HEK293 (cell line): Measurements from ENCODE around the gene MYT1.

Source experiments
- IKZF3 ChIP-seq: fragments of 450-650 bp; IDR thresholded peaks from 2 replicates; pipeline ENCODE4 v1.5.0; 2018; ENCODE audit warnings: missing biosample characterization, mild to moderate bottlenecking, missing genetic modification characterization, moderate library complexity
- SP2 ChIP-seq: fragments of 450-650 bp; formaldehyde crosslinking; IDR thresholded peaks from 2 replicates; pipeline ENCODE4 v1.5.1; 2016; ENCODE audit warnings: missing biosample characterization, missing genetic modification characterization
- ZNF302 ChIP-seq: fragments of 450-650 bp; formaldehyde crosslinking; IDR thresholded peaks from 2 replicates; pipeline ENCODE4 v1.5.1; 2016; ENCODE audit warnings: missing biosample characterization, missing genetic modification characterization, low read depth
- TF ChIP-seq, protein P1 (sequence below): fragments of 450-650 bp; formaldehyde crosslinking; IDR thresholded peaks from 2 replicates; pipeline ENCODE4 v1.5.1; 2016; ENCODE audit warnings: missing biosample characterization, missing genetic modification characterization
- TF ChIP-seq, protein P2 (sequence below): fragments of 450-650 bp; formaldehyde crosslinking; IDR thresholded peaks from 2 replicates; pipeline ENCODE4 v1.5.1; 2016; ENCODE audit warnings: missing biosample characterization, missing genetic modification characterization
- TF ChIP-seq, protein P3 (sequence below): fragments of 450-650 bp; formaldehyde crosslinking; IDR thresholded peaks from 2 replicates; pipeline ENCODE4 v1.5.1; 2016; ENCODE audit warnings: missing biosample characterization, missing genetic modification characterization

DNA sequence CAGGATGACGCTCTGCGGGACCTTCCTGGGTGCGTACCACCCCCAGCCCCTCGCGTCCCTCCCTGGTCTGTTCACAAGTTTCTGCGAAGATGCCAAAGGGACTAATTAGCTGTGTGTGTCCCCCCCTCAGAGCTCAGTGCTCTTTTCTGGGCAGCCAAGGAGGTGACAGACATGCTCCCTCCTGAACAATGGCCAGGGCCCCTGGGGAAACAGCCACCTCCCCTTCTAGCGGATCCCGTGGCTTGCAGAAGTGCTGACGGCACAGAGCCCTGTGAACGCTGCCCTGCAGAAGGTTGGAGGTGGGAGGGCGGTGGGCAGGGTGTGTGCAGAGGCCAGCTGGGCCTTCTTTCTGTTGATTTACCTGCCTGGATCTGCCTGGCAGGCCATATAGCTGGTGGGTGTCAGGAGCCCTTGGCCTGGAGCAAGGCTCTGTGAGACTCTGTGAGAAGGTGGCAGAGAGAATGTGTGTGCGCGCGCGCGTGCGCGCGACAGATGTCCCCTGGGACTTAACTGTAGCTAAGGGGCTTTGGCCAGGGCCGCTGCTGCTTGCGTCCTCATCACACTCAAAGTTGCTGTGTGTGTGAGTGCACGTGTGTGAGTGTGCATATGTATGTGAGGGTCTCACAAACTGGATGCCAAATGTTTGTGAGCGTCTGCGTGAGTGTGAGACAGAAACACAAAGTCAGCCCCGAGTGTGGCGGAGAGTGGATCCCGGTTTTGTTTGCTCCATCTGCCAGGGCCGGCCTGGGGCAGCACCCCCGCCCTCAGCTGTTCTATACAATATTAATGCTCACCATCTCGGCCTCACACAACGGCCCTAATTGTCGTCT, 3.5 kb upstream of the MYT1 start:
- TF ChIP-seq, protein P1, sequence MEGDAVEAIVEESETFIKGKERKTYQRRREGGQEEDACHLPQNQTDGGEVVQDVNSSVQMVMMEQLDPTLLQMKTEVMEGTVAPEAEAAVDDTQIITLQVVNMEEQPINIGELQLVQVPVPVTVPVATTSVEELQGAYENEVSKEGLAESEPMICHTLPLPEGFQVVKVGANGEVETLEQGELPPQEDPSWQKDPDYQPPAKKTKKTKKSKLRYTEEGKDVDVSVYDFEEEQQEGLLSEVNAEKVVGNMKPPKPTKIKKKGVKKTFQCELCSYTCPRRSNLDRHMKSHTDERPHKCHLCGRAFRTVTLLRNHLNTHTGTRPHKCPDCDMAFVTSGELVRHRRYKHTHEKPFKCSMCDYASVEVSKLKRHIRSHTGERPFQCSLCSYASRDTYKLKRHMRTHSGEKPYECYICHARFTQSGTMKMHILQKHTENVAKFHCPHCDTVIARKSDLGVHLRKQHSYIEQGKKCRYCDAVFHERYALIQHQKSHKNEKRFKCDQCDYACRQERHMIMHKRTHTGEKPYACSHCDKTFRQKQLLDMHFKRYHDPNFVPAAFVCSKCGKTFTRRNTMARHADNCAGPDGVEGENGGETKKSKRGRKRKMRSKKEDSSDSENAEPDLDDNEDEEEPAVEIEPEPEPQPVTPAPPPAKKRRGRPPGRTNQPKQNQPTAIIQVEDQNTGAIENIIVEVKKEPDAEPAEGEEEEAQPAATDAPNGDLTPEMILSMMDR (tag by site-specific recombination), result no peak
- TF ChIP-seq, protein P2, sequence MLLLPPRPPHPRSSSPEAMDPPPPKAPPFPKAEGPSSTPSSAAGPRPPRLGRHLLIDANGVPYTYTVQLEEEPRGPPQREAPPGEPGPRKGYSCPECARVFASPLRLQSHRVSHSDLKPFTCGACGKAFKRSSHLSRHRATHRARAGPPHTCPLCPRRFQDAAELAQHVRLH (tag by site-specific recombination), result no peak
- no peak for TF ChIP-seq SP2 (tag by site-specific recombination)
- no peak for TF ChIP-seq IKZF3 (tag by site-specific recombination)
- TF ChIP-seq, protein P3, sequence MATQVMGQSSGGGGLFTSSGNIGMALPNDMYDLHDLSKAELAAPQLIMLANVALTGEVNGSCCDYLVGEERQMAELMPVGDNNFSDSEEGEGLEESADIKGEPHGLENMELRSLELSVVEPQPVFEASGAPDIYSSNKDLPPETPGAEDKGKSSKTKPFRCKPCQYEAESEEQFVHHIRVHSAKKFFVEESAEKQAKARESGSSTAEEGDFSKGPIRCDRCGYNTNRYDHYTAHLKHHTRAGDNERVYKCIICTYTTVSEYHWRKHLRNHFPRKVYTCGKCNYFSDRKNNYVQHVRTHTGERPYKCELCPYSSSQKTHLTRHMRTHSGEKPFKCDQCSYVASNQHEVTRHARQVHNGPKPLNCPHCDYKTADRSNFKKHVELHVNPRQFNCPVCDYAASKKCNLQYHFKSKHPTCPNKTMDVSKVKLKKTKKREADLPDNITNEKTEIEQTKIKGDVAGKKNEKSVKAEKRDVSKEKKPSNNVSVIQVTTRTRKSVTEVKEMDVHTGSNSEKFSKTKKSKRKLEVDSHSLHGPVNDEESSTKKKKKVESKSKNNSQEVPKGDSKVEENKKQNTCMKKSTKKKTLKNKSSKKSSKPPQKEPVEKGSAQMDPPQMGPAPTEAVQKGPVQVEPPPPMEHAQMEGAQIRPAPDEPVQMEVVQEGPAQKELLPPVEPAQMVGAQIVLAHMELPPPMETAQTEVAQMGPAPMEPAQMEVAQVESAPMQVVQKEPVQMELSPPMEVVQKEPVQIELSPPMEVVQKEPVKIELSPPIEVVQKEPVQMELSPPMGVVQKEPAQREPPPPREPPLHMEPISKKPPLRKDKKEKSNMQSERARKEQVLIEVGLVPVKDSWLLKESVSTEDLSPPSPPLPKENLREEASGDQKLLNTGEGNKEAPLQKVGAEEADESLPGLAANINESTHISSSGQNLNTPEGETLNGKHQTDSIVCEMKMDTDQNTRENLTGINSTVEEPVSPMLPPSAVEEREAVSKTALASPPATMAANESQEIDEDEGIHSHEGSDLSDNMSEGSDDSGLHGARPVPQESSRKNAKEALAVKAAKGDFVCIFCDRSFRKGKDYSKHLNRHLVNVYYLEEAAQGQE (tag by site-specific recombination), result no peak
- TF ChIP-seq ZNF302, result no peak
